Stimulated activated CD4-positive, alpha-beta T cell treated with anti-CD3 and anti-CD28 coated beads, Interleukin-12 subunit alpha, Interleukin-12 subunit beta, amount 100 ng/mL, for 48 hours (primary cell): ENCODE results near the gene PMEPA1.
A peak's percentile ranks its signal among the peaks of the same experiment; 100 is the strongest.

Experiments
- DNase-seq, 3 donors: peaks; one replicate each; pipeline ENCODE4 v3.0.0-alpha.2; 2020; ENCODE audit warnings: low read depth in 2 of 3, low spot score in 1 of 3

Gene PMEPA1

DNA sequence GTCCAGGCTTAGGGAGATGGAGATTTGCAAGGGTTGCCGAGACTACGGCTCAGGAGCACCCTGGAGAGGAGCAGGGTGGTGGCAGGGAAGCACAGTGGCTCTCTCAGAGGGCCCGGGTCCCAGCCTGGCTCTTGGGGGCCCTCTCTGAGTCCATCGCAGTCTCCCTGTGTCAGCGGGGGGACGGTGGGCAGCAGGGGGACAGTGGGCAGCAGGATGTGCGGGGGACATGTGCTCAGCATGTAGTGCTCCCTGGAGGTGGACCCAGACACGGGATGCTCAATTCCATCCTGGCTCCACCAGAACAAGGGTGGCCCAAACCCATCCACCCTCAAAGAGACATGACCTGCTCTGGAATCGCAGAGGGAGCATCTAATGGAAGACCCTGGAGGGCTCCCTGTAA lies 46.6 kb downstream of the PMEPA1 start:
- no peak for DNase-seq

DNA sequence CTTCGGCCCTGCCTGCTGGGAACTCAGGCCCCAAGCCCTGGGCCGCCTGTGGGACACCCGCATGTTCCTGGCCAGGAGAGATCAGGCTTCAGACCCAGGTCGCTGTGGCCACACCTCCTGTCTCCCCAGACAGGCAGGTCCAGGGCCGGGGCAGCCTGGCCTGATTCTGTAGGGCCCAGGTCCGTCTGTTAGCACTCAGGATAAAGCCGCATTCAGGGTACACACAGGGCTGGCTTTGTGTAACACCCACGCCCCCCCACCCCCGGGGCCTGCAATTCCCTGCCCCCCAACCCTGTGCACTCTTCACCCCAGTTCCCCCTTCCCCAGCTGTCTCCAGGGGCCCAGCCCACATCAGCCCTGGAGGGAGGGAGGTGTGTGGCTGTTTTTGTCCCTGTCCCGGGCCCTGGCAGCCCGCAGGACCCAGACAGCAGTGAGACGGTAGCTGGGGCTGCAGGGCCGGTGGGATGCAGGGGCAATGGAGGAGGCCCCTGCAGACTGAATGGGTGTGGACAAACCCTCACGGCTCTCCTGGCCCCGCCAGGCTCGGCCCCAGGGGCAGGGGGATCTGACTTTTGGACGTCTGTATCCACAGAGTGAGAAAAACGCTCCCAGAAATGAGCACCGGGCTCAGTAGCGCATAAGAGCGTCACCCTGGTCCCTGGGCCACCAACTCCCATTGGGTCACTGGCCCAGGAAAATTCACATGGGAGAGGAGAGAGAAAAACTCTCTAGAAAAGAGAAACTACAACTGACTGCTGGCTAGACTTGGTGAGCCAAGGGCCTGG lies 47.2 kb downstream of the PMEPA1 start:
- DNase-seq, result no peak

DNA sequence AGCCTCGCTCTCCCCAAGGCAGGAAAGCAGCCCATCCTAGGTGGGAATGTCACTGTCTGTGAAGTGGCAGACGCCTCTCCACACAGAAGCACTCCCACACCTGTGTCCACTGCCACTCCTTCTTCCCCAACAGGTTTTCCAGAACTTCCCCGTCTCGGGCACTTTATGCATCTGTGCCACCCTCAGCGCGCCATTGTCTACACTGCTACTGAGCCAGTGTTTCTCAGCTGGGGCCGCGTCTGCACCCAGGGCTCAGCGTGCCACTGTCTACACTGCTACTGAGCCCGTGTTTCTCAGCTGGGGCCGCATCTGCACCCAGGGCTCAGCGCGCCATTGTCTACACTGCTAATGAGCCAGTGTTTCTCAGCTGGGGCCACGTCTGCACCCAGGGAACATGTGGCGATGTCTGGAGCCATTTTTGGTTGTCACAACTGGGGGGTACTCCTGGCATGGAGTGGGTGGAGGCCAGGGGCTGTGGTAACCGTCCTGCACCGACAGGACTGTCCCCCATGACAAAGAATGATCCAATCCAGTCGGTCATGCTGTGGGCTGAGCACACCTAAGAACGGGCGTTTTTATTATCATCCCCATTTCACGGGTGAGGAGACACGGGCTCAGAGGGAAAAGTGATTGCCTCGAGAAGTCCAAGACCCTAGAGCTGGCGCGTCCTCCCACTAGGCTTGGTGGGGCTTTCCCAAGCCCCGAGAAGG lies 47.9 kb downstream of the PMEPA1 start:
- no peak for DNase-seq

DNA sequence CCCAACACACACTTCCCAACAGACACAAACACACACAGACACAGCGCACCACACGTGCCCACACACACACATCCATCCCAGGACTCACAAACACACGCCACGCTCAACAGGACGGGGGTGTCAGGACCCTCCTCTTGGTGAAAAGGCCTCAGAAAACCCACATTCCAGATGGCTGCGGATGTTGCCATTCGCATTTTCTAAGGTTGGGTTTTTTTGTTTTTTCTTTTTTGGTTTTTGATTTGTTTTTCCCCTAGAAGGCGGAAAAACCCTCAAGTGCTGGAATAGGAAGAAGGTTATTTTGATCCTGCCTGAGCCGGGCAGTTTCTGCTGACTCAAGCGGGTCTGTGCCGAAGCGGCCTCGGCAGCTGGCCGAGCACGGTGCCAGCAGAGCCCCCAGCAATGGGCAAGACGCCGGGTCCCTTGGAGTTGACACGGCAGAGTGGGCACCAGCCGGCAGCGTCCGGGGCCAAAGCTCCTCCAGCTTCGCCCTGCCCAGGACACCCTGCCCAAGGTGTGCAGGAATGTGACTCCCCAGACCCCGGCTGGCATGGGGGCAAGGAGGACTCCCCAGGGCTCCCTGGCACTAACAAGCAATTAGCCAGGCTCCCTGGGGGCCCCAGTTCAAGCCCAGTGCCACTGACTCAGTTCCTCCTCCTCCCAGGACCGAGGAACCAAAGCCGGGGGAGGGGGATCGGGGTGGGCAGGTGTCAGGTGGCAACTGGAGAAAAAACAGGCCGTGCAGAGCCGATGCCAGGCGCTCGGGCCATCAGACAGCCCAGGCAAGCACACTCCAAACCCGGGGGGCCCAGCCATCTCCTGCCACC lies 48.7 kb downstream of the PMEPA1 start:
- no peak for DNase-seq

DNA sequence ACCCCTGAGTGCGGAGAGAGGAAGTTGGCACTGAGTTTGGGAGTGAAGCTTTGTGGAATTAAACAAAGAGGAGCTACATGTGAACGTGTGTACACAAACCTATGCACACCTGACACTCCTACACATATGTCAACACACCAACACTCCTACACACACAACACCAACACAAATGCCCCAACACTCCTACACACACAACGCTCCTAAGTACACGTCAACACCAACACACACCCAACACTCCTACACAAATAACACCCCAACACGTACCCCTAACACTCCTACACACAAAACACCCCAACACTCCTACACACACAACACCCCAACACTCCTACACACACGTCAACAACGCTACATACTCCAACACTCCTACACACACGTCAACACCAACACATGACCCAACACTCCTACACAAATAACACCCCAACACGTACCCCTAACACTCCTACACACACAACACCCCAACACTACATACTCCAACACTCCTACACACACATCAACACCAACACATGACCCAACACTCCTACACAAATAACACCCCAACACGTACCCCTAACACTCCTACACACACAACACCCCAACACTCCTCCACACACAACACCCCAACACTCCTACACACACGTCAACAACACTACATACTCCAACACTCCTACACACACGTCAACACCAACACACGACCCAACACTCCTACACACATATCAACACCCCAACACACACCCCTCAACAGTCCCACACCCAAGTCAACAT lies 49.5 kb downstream of the PMEPA1 start:
- no peak for DNase-seq

DNA sequence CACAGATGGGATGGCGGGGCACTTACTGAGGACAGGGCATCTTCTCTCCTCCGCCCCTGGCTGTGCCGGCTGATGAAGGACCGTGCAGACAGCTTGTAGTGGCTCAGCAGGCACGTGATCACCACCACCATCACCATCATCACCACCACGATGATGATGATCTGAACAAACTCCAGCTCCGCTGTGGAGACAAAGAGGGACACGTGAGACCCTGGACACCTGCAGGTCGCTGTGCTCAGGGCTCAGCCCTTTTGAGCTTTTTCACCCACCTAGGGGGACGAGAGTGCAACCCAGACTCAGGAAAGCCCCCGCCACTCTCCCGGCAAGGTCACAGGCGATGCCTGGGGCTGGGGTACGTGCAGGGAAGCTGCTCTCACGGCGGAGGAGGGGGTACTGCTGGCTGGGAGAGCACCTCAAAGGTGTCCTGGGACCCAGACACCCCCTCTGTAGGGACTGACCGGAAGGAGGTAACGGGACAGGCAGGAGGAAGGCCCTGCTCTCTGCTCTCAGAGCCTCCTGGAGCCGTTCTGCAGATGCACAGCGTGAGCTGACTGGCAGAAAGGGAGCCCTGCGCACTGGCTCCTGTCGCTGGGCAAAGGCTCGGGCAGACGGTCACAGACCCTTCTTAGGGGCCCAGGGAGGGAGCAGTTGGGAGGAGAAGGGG lies 50.2 kb downstream of the PMEPA1 start:
- DNase-seq, result no peak

DNA sequence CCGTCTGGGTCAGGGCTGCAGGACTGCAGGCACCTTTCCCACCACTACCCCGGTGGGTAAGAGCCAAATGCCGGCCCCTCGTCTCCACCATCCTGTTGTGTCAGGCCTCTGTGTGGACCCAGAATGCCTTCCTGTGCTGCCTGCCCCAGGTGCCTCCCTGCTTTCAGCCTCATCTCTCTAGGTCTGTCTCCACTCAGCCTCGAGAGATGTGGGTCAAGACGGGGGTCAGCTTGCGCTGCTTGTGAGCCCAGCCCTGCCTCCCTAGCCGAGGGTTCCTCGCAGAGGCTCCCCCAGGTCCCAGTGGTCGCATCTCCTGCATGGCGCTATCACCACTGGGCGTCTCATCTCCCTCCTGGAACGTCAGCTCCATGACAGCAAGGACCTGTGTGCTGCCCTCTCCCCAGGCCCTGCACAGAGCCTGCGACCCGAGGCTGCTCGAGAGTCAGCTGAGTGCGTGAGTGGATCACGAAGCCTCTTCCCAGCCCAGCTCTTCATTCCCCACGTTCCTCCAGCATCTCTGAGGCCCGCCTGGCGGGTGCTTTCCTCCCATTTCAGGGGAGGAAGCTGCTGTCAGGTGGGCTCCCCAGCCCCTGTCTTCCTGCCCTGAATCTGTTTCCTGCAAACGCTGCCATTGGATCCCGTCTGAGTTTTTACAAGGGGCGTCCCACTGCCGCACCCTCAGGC lies 50.8 kb downstream of the PMEPA1 start:
- no peak for DNase-seq

DNA sequence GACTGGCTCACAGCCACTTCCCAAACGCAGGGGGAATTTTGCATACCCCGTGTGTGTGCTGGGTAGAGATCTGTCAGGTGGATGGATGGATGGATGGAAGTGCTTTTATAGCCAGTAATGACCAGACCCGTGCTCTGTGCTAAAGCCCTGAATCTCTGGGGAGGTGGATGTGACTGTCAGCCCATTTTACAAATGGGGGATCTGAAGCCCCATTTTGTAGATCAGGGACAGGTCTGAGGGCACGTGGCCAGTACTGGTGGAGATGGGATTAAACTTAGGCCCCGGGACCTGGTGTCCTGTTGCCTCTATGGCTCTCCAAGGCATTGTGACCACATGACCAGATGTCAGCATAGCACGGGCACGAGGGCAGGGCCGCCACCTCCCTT lies 51.4 kb downstream of the PMEPA1 start:
- no peak for DNase-seq

DNA sequence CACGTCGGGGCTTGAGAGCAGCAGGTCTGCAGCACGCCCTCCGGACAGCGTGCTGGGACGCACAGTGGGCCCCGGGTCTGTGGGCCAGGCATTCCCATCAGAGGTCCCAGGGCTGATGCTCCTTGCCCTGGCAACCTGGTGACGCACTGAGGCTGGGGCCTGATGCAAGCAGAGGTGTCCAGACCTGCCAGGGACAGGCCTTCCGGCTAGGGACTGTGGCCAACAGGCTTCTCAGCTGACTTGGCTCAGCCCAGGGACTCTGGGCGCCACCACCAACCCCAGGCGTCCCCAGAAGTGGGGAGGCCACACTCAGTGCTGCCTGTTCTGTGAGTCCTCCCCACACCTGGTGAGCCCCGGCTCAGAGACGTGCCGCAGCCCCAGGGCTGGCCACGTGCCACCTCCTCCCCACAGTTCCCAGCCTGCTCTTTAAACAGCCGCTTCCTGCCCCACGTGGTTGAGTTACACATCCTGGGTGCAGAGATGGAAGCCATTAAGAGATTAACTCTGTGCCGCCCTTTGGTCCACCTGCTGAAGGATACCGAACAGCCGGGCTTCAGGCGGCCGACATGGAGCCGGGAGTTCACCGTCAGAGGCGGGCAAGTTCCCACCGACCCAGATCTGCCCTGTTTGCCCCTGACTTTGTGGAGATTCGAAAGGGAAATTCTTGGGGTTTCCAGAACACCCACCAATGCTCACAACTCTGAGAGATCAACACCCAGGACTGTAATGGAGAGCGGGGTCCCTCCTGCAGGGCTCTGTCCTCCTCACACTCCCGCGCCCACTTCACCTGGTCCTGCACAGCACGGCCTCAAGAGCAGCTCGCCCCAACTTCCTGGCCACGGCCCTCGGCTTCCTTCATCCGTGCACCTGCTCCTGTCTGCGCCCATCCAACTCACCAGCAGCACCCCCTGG lies 52.0 kb downstream of the PMEPA1 start:
- DNase-seq, result no peak

DNA sequence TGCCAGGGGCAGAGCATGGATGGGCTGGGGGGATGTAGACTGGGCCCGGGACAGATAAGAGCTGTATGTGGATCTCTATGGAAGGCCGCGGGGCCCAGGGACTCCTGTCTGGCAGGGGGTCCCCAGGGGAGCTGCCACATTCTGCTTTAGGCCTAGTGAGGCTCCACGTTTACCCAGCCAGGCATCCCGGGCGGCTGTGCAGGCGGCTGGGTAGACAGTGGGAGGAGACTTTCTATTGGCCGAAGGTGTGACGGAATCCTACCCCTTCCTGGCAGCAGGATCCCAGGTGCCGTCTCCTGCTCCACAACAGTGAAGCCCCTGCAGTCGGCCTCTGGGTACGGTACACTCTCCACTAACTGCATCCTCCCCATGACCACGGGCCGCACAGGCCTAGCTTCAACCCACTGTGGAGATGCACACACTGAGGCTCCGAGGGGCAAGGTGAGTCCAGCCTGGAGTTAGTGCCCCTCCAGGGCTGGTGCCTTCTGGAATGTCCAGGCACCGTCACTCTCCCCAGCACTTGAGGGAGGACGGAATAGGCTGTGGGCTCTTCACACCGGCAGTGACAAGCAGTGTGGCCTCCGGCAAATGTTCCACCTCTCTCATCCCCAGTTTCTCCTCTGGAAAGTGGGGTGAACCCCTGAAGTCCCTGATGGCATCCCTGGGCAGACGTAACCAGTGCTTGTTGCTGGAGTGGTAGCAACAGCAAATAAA lies 52.8 kb downstream of the PMEPA1 start:
- no peak for DNase-seq

DNA sequence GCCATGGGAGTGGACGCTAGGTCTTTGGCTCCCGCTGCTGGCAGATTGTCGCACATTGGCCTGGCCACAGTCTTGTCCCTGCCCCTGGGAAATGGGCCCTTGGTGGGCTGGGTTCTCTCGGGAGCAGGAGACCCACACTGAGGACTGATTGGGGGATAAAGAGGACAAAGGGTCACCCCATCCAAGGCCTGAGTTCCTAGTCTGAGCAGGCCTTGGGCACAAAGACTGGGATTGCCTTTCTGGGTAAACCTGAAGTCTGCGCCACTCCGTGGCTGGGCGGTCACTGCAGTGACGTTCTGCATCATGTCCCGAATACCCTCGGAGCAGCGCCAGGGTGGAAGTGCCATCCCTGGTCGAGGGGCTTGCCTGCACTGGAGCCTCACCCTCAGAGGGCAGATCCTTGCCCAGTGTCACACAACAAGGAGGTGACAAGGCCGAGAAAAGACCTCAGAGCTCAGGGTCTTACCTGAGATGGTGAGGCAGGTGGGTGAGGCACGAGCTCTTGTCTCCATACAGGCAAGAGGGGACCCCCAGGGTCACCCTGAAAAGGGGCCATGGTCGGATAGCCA lies 53.5 kb downstream of the PMEPA1 start:
- DNase-seq, result no peak

DNA sequence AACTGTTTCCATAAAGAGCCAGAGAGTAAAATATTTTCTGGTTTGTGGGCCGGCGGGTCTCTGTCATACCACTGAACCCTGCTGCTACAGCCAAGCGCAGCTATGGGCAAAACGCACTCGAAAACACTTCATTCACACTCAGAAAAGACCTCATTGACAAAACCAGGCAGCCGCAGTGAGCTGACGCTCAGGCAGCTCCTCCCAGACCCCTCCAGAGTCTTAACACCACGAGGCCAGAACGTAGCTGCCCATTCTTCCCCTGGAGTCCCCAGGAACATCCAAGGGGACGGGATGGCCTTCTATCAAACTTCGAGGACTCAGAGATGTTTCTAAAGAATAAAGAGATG lies 54.0 kb downstream of the PMEPA1 start:
- DNase-seq, result no peak

DNA sequence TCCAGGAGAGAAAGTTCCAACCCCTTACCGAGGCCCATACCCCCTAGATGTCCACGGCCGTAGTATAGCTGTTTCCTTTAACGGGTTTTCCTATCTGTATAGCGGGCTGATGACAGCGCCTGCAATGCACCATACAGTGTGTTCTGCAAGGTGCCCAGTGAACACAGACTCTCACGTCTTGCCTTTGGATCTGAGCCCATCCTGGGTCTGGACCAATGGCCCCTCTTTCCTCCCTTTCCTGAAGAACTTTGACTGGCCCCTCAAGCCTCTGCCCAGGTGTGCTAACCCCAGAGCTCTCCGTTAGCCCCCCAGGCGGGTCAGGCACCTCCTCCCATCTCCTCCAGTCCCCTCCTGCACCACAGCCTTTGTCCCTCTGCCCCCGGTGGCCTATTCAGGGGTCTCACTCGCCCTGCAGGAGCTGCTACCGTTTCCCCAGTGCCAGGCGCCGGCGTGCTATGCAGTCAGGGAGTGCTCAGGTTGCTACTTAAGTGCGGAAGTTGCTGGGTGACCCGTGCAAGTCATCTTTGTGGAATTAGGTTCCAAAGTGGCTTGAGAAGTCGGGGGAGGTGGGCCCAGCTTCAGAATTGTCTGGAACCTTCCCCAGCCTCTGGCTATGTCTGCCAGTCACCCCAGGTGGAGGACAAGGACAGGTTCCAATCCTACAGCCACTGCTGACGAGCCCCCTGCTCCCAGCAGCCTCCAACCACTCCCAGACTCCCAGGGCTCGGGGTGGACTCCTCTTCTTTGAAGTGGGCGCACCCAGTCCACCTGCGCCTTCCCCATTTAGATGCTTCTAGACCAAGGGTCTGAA lies 54.6 kb downstream of the PMEPA1 start:
- no peak for DNase-seq

DNA sequence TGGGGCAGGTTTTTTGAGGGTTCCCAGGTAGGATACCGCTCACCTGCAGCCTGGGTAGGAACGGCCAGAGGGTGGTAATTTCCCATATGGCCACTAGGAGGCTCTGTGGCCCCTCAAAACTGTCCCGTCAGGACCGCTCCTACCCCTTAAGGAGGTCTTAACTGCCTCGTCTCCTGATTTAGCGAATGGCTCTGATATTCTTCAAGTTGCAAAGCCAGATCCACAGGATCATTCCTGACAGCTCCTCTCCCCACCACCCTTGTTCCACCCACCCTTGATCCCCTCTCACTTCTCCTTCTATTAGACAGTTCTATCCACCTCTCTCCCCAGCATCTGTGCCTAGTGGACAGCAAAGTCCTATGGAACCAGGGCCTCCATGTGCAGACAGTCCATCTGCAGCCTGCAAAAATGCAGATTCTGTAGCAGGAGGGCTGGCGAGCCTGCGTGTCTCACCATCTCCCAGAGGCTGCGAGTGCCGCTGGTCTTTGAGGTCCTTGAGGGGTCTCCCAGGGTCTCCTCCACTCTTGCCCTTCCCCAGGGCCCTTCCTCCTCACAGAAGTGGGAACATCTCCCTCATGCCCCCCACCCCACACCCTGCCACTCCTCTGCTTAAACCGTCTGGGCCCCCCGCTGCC lies 55.3 kb downstream of the PMEPA1 start:
- peak; percentile 36 to 61 (median 43) for DNase-seq

DNA sequence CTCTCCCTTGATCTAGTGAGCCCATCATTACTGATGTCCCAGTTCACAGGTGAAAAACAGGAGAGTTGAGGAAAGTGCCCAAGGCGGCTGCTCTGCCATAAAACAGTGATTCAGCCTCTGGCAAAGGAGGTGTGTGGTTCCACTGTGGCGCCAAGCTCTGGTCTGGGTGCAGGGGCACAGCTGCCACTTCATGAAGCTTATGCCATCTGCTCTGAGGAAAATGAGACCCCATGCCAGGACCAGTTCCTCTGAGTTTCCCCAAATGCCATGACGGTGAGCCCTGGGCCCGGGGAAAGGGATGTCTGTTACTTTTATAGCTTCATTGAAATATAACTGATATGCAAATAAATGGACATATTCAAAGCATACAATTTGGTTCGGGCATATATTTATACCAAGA lies 55.9 kb downstream of the PMEPA1 start:
- no peak for DNase-seq

DNA sequence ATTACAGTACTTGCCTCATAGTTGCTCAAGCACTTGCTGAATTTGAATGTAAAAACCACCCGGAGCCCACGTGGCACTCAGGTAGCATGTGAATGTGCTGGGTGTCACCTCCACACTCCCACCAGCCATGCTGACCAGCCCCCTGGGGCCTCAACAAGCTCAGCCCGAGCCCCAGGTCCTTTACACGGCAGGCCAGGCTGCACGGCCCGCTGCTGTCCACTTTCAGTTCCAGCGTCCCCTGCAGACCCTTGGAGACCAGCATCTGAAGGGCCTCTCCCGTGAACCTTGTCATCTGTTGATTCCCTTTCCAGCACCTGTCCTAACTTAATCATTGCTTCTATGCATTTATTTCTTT lies 56.3 kb downstream of the PMEPA1 start:
- no peak for DNase-seq
